Esophagus squamous epithelium (tissue), 5 donors: Measurements from ENCODE around the gene WFIKKN1. TPM values are rescaled to one million over a fixed set of nuclear protein-coding genes. Genes with fewer than 3 reads are reported as not detected.

Experiments
- DNase-seq: peaks from one replicate; lab custom pipeline; 2025; lab: John Stamatoyannopoulos, UW
- H3K27ac ChIP-seq, 4 donors: fragments of 200-600 bp; sonication (generic); one replicate each; pipeline ENCODE4 v1.5.1; 2016 to 2019; ENCODE audit warnings: mild to moderate bottlenecking in 1 of 4
- H3K27me3 ChIP-seq, 4 donors: fragments of 200-600 bp; sonication (generic); 1 replicate in 3 of 4; 2 replicates in 1 of 4; pipeline versions ENCODE4 v1.5.1 to v1.6.0; 2017 to 2021; ENCODE audit warnings: antibody characterized with exemption in 1 of 4
- H3K36me3 ChIP-seq, 3 donors: fragments of 200-600 bp; sonication (generic); one replicate each; pipeline ENCODE4 v1.5.1; 2016 to 2019
- H3K4me1 ChIP-seq, 3 donors: fragments of 200-600 bp; sonication (generic); one replicate each; pipeline ENCODE4 v1.5.1; 2017 to 2019
- H3K4me3 ChIP-seq, 4 donors: fragments of 200-600 bp; sonication (generic); 1 replicate in 3 of 4; 2 replicates in 1 of 4; pipeline ENCODE4 v1.5.1; 2016 to 2019; ENCODE audit warnings: mild to moderate bottlenecking in 2 of 4, moderate library complexity in 1 of 4
- H3K9me3 ChIP-seq, 3 donors: fragments of 200-600 bp; sonication (generic); one replicate each; pipeline ENCODE4 v1.5.1; 2016 to 2019
- CTCF ChIP-seq, 6 experiments: fragments of 450-650 bp in 4 of 6; fragments of 200-600 bp in 2 of 6; sonication (generic) in 2 of 6; IDR thresholded peaks; one replicate each; pipeline ENCODE4 v1.5.1; 2016 to 2019; ENCODE audit warnings: antibody characterized with exemption in 6 of 6, mild to moderate bottlenecking in 4 of 6, moderate library complexity in 4 of 6
- POLR2A ChIP-seq, 4 donors: fragments of 450-650 bp; IDR thresholded peaks; one replicate each; pipeline ENCODE4 v1.6.1; 2017; ENCODE audit warnings: antibody characterized with exemption in 4 of 4, mild to moderate bottlenecking in 4 of 4, moderate library complexity in 3 of 4
- WGBS, 2 donors: methylation state at CpG; one replicate each; pipeline ENCODE4 v1.1.5; 2018; 5-methylcytosine and 5-hydroxymethylcytosine counted together
- intact Hi-C: fragments of 100-400 bp; cut with DNase I; formaldehyde crosslinking; loops from one replicate; pipeline ENCODE4 v1.15.0; 2022
- total RNA-seq, 4 donors: library from RNA; depleted of rRNA; stranded (reverse); fragments of >200 nt; gene quantifications; one replicate each; pipeline ENCODE4 v1.1.0, GENCODE V29; 2016
- donor health status: DM: yes; HTN: yes; CAD: no.

The WFIKKN1 gene
- total RNA-seq, 4 donors from 2014 or later = under 0.01 to 1.8 (median 0.29) TPM

- Histone ChIP-seq H3K9me3 (no peaks in the 10 kb centered on the region), H3K4me3 (no peak overlapping the region), H3K4me1 (peaks cover 31 to 50% (median 35%) of the 10 kb centered on the region in 3 donors), H3K36me3 (peaks cover 9 to 46% (median 10%) of the 10 kb centered on the region in 3 donors), H3K27me3 (no peaks in the 10 kb centered on the region), H3K27ac (no peak overlapping the region)
- TF ChIP-seq POLR2A (IDR thresholded peaks at IDR 0.05) (no peak), CTCF (IDR thresholded peaks at IDR 0.05) (no peak)
- no peak for DNase-seq
- 83% methylated on average over 1 of the region's 67 CpGs; no CpG with 5 or more reads in 1 of the 2 donors for WGBS, 2 donors
- intact Hi-C loops = no loop called here
Measured at GRCh38 chr16:632486-633335, 1.9 kb downstream of the WFIKKN1 start.

GRCh38 chr16:633336-634050, 2.7 kb downstream of the WFIKKN1 start:
- Histone ChIP-seq H3K9me3 (no peaks in the 10 kb centered on the region), H3K4me3 (no peak overlapping the region), H3K27me3 (no peaks in the 10 kb centered on the region), H3K27ac (no peak overlapping the region), H3K36me3 (peaks cover 3 to 38% (median 9%) of the 10 kb centered on the region in 3 donors), H3K4me1 (peaks cover 31 to 54% (median 35%) of the 10 kb centered on the region in 3 donors)
- TF ChIP-seq POLR2A (IDR thresholded peaks at IDR 0.05) (no peak), CTCF (IDR thresholded peaks at IDR 0.05) (no peak)
- intact Hi-C loops = no loop called here
- DNase-seq = no peak
- WGBS, 2 donors = 93 to 96% methylated on average over 25 to 41 of the region's 74 CpGs

GRCh38 chr16:634051-634670, 3.4 kb downstream of the WFIKKN1 start:
- WGBS, 2 donors = 92% methylated on average over 10 of the region's 22 CpGs; no CpG with 5 or more reads in 1 of the 2 donors
- Histone ChIP-seq H3K9me3 (no peaks in the 10 kb centered on the region), H3K27me3 (no peaks in the 10 kb centered on the region), H3K4me1 (peaks cover 31 to 54% (median 33%) of the 10 kb centered on the region in 3 donors), H3K27ac (no peak overlapping the region), H3K36me3 (peaks cover 0 to 31% (median 9%) of the 10 kb centered on the region in 3 donors), H3K4me3 (no peak overlapping the region)
- TF ChIP-seq CTCF (IDR thresholded peaks at IDR 0.05) (no peak), POLR2A (IDR thresholded peaks at IDR 0.05) (no peak)
- DNase-seq = no peak
- intact Hi-C loops = no loop called here

GRCh38 chr16:634996-635395, 4.2 kb downstream of the WFIKKN1 start:
- intact Hi-C loops = no loop called here
- no peaks in the 10 kb centered on the region for H3K9me3 ChIP-seq
- TF ChIP-seq CTCF (IDR thresholded peaks at IDR 0.05) (no peak), POLR2A (IDR thresholded peaks at IDR 0.05) (no peak)
- no peak overlapping the region for H3K27ac ChIP-seq
- H3K27me3 ChIP-seq = no peaks in the 10 kb centered on the region
- peaks cover 30 to 46% (median 31%) of the 10 kb centered on the region in 3 donors for H3K4me1 ChIP-seq
- H3K4me3 ChIP-seq = peak overlapping the region in 3 of 4 donors; percentile 72 to 93 (median 75)
- peaks cover 0 to 29% (median 9%) of the 10 kb centered on the region in 3 donors for H3K36me3 ChIP-seq
- DNase-seq = no peak
- WGBS, 2 donors = 80 to 83% methylated on average over 4 of the region's 7 CpGs
